Fibroblast of lung (primary cell): Measurements from ENCODE around the gene RFPL1. TPM values are rescaled to one million over a fixed set of nuclear protein-coding genes. Genes with fewer than 3 reads are reported as not detected.

Experiments used
- DNase-seq, 2 donors: peaks; one replicate each; pipeline versions ENCODE4 v3.0.0 to v3.0.0-alpha.2; 2010; ENCODE audit warnings: low read depth in 2 of 2
- H2AFZ ChIP-seq: 2 replicates; pipeline ENCODE4 v1.5.1; 2012; ENCODE audit warnings: low read length, control low read depth, inconsistent platforms
- H3K27ac ChIP-seq: 2 replicates; pipeline ENCODE4 v1.5.1; 2011; ENCODE audit warnings: low read length, control low read depth; ENCODE audit not compliant: insufficient read depth
- H3K27me3 ChIP-seq: 2 replicates; pipeline ENCODE4 v1.5.1; 2011; ENCODE audit warnings: mild to moderate bottlenecking, low read length; ENCODE audit not compliant: control insufficient read depth, insufficient read depth
- H3K36me3 ChIP-seq: 2 replicates; pipeline ENCODE4 v1.5.1; 2011; ENCODE audit warnings: low read length; ENCODE audit not compliant: control insufficient read depth, insufficient read depth
- H3K4me1 ChIP-seq: 2 replicates; pipeline ENCODE4 v1.5.1; 2011; ENCODE audit warnings: low read length; ENCODE audit not compliant: control insufficient read depth, insufficient read depth; ENCODE audit errors: extremely low read depth
- H3K4me2 ChIP-seq: 2 replicates; pipeline ENCODE4 v1.5.1; 2011; ENCODE audit warnings: low read length, control low read depth; ENCODE audit not compliant: insufficient read depth; ENCODE audit errors: extremely low read depth
- H3K4me3 ChIP-seq, 4 experiments: fragments of 200-600 bp in 1 of 4; sonication (generic) in 1 of 4; replicated peaks in 1 of 4; 2 replicates each; pipeline ENCODE4 v1.5.1; 2011 to 2016; ENCODE audit warnings: low read length in 4 of 4, low read depth in 3 of 4, mild to moderate bottlenecking in 3 of 4, control low read depth in 2 of 4, inconsistent platforms in 1 of 4, mixed read lengths in 1 of 4; ENCODE audit not compliant: insufficient read depth in 1 of 4; ENCODE audit errors: control extremely low read depth in 1 of 4
- H3K79me2 ChIP-seq: 2 replicates; pipeline ENCODE4 v1.5.1; 2012; ENCODE audit warnings: mild to moderate bottlenecking, low read length, inconsistent platforms; ENCODE audit not compliant: control insufficient read depth, insufficient read depth
- H3K9ac ChIP-seq: 2 replicates; pipeline ENCODE4 v1.5.1; 2011; ENCODE audit warnings: mild to moderate bottlenecking, low read length, control low read depth; ENCODE audit not compliant: insufficient read depth
- H3K9me3 ChIP-seq: 2 replicates; pipeline ENCODE4 v1.5.1; 2012; ENCODE audit warnings: low read depth, low read length; ENCODE audit not compliant: control insufficient read depth, insufficient read depth
- H4K20me1 ChIP-seq: 2 replicates; pipeline ENCODE4 v1.5.1; 2011; ENCODE audit warnings: low read length; ENCODE audit not compliant: control insufficient read depth, insufficient read depth; ENCODE audit errors: extremely low read depth
- CTCF ChIP-seq, 2 donors: IDR thresholded peaks in 1 of 2; conservative IDR thresholded peaks in 1 of 2; 1 replicate in 1 of 2; 2 replicates in 1 of 2; pipeline ENCODE4 v1.5.1; 2011 to 2012; ENCODE audit warnings: low read length in 2 of 2, control low read depth in 1 of 2, inconsistent platforms in 1 of 2, low read depth in 1 of 2, mild to moderate bottlenecking in 1 of 2
- EZH2 ChIP-seq: IDR thresholded peaks from 2 replicates; pipeline ENCODE4 v1.5.1; 2012; ENCODE audit warnings: low read length, control low read depth, mild to moderate bottlenecking; ENCODE audit errors: missing control alignments
- polyA plus RNA-seq, 2 donors: library from polyadenylated mRNA; depleted of rRNA in 1 of 2; stranded (reverse) in 1 of 2; unstranded in 1 of 2; fragments of >200 nt; gene quantifications; 2 replicates each; pipeline ENCODE4 v1.2.1, GENCODE V29; 2011 to 2012; ENCODE audit warnings: missing spikeins in 1 of 2
- total RNA-seq: library from RNA; depleted of rRNA; stranded (reverse); fragments of >200 nt; gene quantifications from 2 replicates; pipeline ENCODE4 v1.2.1, GENCODE V29; 2014

The RFPL1 gene
- total and polyA plus RNA-seq, 2 donors (not counting 1 experiment from before 2014, with no cell fraction given), result not detected

GRCh38 chr22:29456211-29456671 lies 17.9 kb downstream of the RFPL1 start:
- no peaks in the 10 kb centered on the region for H4K20me1 ChIP-seq
- H3K79me2 ChIP-seq, result no peaks in the 10 kb centered on the region
- no peak overlapping the region for H2AFZ ChIP-seq
- H3K9ac ChIP-seq, result no peak overlapping the region
- no peak for TF ChIP-seq EZH2
- no peak for TF ChIP-seq CTCF (conservative IDR thresholded peaks at IDR 0.05 in 1 of 2, IDR thresholded peaks at IDR 0.05 in 1 of 2; ENCODE audit: low read depth in 1 of 2, low read length in 2 of 2)
- no peaks in the 10 kb centered on the region for H3K27me3 ChIP-seq
- H3K4me3 ChIP-seq, result no peak overlapping the region
- H3K4me1 ChIP-seq, result no peaks in the 10 kb centered on the region
- DNase-seq, result peak in 1 of 2 donors; percentile 86
- no peak overlapping the region for H3K4me2 ChIP-seq
- H3K9me3 ChIP-seq, result no peaks in the 10 kb centered on the region
- no peak overlapping the region for H3K27ac ChIP-seq
- no peaks in the 10 kb centered on the region for H3K36me3 ChIP-seq

DNA sequence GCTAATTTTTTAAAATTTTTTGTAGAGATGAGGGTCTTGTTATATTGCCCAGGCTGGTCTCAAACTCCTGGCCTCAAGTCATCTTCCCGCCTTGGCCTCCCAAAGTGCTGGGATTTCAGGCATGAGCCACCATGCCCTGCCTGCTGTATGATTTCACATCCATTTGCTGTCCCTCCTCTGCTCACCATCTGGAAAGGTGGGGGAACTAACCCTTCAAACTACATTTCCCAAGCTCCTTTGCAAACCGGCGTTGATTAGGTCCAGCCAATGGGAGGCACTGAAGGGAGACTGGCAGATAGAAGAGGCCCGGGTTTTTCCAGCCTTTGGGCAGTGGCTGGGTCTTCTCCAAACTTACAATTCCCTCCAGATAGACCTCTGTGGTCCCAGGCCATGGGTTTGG lies 19.3 kb downstream of the RFPL1 start:
- Histone ChIP-seq H3K9me3 (no peaks in the 10 kb centered on the region), H3K4me1 (no peaks in the 10 kb centered on the region), H3K27ac (no peak overlapping the region), H3K27me3 (no peaks in the 10 kb centered on the region), H2AFZ (no peak overlapping the region), H3K79me2 (no peaks in the 10 kb centered on the region), H4K20me1 (no peaks in the 10 kb centered on the region), H3K4me2 (no peak overlapping the region), H3K4me3 (no peak overlapping the region), H3K9ac (no peak overlapping the region), H3K36me3 (no peaks in the 10 kb centered on the region)
- DNase-seq, result peak; percentile 18 to 42
- TF ChIP-seq EZH2 (no peak), CTCF (conservative IDR thresholded peaks at IDR 0.05 in 1 of 2, IDR thresholded peaks at IDR 0.05 in 1 of 2; ENCODE audit: low read depth in 1 of 2, low read length in 2 of 2) (no peak)

- Histone ChIP-seq H3K27me3 (no peaks in the 10 kb centered on the region), H3K27ac (no peak overlapping the region), H3K4me2 (no peak overlapping the region), H3K9me3 (no peaks in the 10 kb centered on the region), H3K4me1 (no peaks in the 10 kb centered on the region), H3K79me2 (no peaks in the 10 kb centered on the region), H3K9ac (no peak overlapping the region), H3K36me3 (no peaks in the 10 kb centered on the region), H2AFZ (no peak overlapping the region), H4K20me1 (no peaks in the 10 kb centered on the region), H3K4me3 (no peak overlapping the region)
- DNase-seq, result no peak
- TF ChIP-seq CTCF (conservative IDR thresholded peaks at IDR 0.05 in 1 of 2, IDR thresholded peaks at IDR 0.05 in 1 of 2; ENCODE audit: low read depth in 1 of 2, low read length in 2 of 2) (no peak), EZH2 (no peak)
These were observed 20.2 kb downstream of the RFPL1 start for GRCh38 chr22:29458551-29458950.
